ENCODE data around the gene CD207. TPM values are rescaled to one million over a fixed set of nuclear protein-coding genes. Genes with fewer than 3 reads are reported as not detected.

The CD207 gene
- total RNA-seq, 4 donors from 2014 or later: 0.21 TPM; not detected in 3

GRCh38 chr2:70816726-70817125 lies 18.9 kb downstream of the CD207 start:
- H3K9me3 ChIP-seq: no peaks in the 10 kb centered on the region
- no peak overlapping the region for H3K4me3 ChIP-seq
- H3K27me3 ChIP-seq: no peaks in the 10 kb centered on the region
- H3K27ac ChIP-seq: no peak overlapping the region
- H3K36me3 ChIP-seq: no peaks in the 10 kb centered on the region
- TF ChIP-seq POLR2A (IDR thresholded peaks at IDR 0.05) (no peak), EP300 (IDR thresholded peaks at IDR 0.05) (no peak), CTCF (IDR thresholded peaks at IDR 0.05) (no peak)
- 52 to 64% methylated on average over 5 of the region's 5 CpGs for whole genome bisulfite sequencing, 2 donors
- H3K4me1 ChIP-seq: no peaks in the 10 kb centered on the region
- DNase-seq (ENCODE audit: low spot score in 2 of 2): no peak

- TF ChIP-seq POLR2A (IDR thresholded peaks at IDR 0.05): no peak
- TF ChIP-seq CTCF (IDR thresholded peaks at IDR 0.05): no peak
- TF ChIP-seq EP300 (IDR thresholded peaks at IDR 0.05): no peak
These were observed 26.3 kb downstream of the CD207 start for GRCh38 chr2:70808983-70809958.

GRCh38 chr2:70807828-70808118 lies 27.8 kb downstream of the CD207 start:
- H3K4me3 ChIP-seq: no peak overlapping the region
- no peak for DNase-seq (ENCODE audit: low spot score in 2 of 2)
- no peak overlapping the region for H3K27ac ChIP-seq
- WGBS, 2 donors: 90 to 94% methylated on average over 4 of the region's 4 CpGs
- no peaks in the 10 kb centered on the region for H3K36me3 ChIP-seq
- TF ChIP-seq EP300 (IDR thresholded peaks at IDR 0.05) (no peak), CTCF (IDR thresholded peaks at IDR 0.05) (no peak), POLR2A (IDR thresholded peaks at IDR 0.05) (no peak)
- H3K27me3 ChIP-seq: no peaks in the 10 kb centered on the region
- no peaks in the 10 kb centered on the region for H3K9me3 ChIP-seq
- no peaks in the 10 kb centered on the region for H3K4me1 ChIP-seq

More at GRCh38 chr2:70808983-70809958, 26.3 kb downstream of the CD207 start:
- no peaks in the 10 kb centered on the region for H3K36me3 ChIP-seq
- no peak overlapping the region for H3K27ac ChIP-seq
- WGBS, 2 donors: 82 to 87% methylated on average over 12 of the region's 12 CpGs
- no peak overlapping the region for H3K4me3 ChIP-seq
- DNase-seq (ENCODE audit: low spot score in 2 of 2): no peak
- no peaks in the 10 kb centered on the region for H3K4me1 ChIP-seq
- H3K9me3 ChIP-seq: no peaks in the 10 kb centered on the region
- H3K27me3 ChIP-seq: no peaks in the 10 kb centered on the region

GRCh38 chr2:70807102-70807827 lies 28.4 kb downstream of the CD207 start:
- TF ChIP-seq CTCF (IDR thresholded peaks at IDR 0.05) (no peak), POLR2A (IDR thresholded peaks at IDR 0.05) (no peak), EP300 (IDR thresholded peaks at IDR 0.05) (no peak)
- Histone ChIP-seq H3K9me3 (no peaks in the 10 kb centered on the region), H3K27me3 (no peaks in the 10 kb centered on the region), H3K27ac (no peak overlapping the region), H3K4me1 (no peaks in the 10 kb centered on the region), H3K4me3 (no peak overlapping the region), H3K36me3 (no peaks in the 10 kb centered on the region)
- DNase-seq (ENCODE audit: low spot score in 2 of 2): no peak
- WGBS, 2 donors: 82 to 83% methylated on average over 6 of the region's 6 CpGs

GRCh38 chr2:70806620-70807019 lies 29.0 kb downstream of the CD207 start:
- TF ChIP-seq CTCF (IDR thresholded peaks at IDR 0.05) (no peak), POLR2A (IDR thresholded peaks at IDR 0.05) (no peak)
- DNase-seq (ENCODE audit: low spot score in 2 of 2): no peak
- Histone ChIP-seq H3K4me1 (no peaks in the 10 kb centered on the region), H3K27ac (no peak overlapping the region), H3K27me3 (no peaks in the 10 kb centered on the region), H3K9me3 (peaks cover 0 to 1% (median 0%) of the 10 kb centered on the region in 4 donors), H3K4me3 (no peak overlapping the region), H3K36me3 (no peaks in the 10 kb centered on the region)
- WGBS, 2 donors: 67 to 70% methylated on average over 6 of the region's 6 CpGs

All from tibial nerve (tissue), 4 donors.